GM20431 (cell line): Measurements from ENCODE around the gene FAM78A.
"Not testable (repeated sequence)": the region's sequence is repeated elsewhere in the genome, so short reads cannot be mapped to it uniquely, and the experiment has no call there.

ENCODE experiments used
- in situ Hi-C: fragments of 300-500 bp; cut with MseI, MboI; formaldehyde crosslinking; loops from one replicate; pipeline ENCODE4 v1.15.0; 2020; ENCODE audit warnings: low sequenced_read_pairs; ENCODE audit not compliant: unreplicated experiment

Gene FAM78A

GRCh38 chr9:131244331-131244730 lies 32.0 kb downstream of the FAM78A start:
- in situ Hi-C loops = not testable (repeated sequence)

DNA sequence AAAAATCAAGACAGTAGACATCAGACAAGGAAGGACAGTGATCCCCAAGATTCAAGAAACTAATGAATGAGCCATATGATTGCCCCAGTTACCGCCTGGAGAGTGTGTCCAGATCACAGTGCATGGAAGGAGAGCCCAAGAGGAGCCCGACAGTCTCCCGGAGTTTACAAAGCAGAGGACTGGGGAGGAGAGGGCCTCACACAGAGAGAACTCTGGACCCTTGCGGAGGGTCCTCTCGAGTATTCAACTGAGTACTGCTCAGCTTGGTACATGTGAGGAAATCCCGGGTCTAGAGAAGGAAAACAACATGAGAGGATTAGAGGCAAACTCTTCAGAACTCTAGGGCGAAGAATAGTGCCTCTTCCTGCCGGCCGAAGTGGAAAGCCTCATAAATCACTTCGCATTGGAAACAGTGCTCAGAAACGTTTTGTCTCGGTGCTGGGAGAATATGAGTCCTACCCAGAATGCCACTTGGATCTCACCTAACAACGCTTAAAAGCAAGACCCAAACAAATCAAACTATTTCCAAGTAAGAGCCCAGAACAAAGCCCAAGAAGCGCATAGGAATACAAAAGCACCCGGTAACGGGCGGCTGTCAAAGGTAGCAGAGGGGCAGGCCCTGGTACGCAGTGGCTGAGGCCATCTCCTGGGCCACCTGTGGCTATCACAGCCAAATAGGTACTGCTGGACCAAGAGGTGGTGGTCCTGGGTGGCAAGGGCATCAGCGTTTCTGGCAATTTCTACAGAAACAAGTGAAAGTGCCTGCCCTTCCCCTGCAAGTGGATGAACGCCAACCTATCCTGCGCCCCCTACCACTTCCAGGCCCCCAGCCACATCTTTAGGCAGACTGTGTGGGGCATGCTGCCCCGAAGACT lies 36.0 kb downstream of the FAM78A start:
- in situ Hi-C loops = no loop called here

DNA sequence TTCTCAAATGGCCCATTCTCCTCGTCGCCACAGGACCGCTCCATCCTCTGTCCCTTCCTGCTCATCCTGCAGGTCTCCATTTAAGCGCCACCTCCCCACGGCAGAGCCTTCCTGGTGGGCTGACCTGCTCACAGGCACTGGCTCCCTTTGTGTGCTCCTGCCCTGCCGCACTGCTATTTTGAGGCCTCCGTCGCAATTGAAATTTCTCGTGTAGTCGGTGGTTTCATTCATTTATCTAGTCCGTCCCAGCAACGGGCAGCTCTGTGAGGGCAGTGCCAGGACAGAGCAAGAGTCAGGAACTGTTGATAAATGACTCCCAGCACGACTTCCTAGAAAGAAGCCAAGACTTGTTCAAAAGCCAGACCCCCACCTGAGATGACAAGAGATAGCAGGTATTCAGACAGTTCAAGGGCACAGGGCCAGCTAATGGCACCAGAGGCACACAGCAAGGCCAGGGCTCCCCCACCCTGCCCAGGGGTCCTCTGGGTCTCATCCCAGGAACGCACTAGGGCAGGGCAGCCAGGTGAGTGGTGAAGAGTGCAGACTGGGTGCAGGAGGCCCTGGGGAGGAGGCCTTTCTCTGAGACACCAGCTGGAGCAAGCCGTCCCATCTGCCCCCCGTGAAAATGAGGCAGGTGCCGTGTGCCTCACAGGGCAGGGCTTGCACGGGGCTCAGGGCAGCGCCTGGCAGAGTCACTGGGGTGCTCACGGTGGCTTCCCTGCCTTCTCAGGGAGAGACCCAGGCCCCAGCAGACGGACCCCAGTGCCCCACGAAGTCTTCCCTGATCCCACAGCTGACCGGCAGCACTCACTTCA lies 36.9 kb downstream of the FAM78A start:
- in situ Hi-C loops = no loop called here

DNA sequence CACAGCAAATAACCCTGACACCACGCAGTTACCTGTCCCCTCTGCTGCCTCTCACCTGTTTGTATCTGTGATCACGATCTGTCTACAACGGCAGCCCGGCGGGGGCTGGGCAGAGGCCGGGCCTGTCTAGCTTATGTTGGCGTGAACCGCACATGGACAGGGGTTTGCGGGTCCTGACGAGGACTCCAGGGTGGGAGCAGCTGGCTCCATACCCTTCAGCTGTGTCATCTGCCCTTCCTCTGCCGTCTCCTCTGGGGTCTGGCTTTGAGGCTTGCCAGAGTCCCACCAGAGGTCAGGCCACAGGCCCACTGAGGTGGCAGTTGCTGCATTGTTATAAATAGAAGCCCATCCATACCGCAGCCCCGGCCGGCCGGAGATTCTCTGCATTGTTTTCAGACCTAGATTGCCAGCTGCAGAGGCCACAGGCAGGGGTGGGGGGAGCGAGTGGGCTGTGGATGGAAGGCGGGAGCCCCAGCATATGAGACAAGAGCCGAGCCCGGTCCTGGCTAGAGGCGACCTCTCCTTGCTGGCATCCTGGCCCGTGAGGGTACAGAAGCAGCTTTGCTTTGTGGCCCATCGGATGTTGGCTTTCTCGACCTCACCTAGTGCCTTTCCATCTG lies 37.8 kb downstream of the FAM78A start:
- in situ Hi-C loops = no loop called here

DNA sequence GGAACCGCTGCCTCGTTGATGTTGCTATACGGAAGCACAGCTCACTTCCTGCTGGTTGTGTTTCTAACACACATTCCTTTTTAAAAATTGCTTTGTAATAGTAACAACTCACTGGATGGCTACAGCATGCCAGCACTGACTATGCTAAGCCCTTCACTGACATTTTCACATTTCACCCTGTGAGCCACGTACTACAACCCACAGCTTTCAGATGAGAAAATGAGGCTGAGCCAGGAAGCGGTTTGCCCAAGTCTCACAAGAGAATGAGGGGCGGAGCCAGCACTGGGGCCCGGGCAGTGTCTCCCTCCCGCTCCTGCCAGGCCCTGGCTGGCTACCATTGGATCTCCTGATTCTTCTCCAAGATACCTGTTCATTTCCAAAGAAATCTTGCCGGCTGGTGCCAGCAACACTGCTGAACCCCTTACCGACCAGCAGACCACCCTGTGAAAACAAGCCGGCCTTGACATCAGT lies 38.3 kb downstream of the FAM78A start:
- in situ Hi-C loops = no loop called here

DNA sequence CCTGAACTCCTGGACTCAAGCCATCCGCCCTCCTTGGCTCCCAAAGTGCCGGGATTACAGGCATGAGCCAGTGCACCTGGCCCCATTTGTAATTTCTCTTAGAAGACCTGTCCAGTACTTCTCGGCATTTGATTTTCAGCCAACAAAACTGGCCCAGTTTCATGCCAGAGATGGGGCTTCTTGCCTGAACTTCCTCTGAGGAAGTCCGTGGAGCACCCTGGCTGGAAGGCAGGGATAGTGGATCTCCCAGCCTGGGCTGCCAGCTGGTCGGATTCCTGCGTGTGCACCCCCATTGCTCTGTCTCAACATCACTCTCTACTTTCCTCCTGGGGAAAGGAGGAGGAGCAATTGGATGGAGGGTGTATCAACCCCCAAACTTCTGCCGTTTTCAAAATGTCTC lies 39.0 kb downstream of the FAM78A start:
- in situ Hi-C loops = no loop called here

- in situ Hi-C loops = no loop called here
Measured at GRCh38 chr9:131236761-131237160, 39.5 kb downstream of the FAM78A start.

- in situ Hi-C loops = no loop called here
Measured at GRCh38 chr9:131236161-131236560, 40.1 kb downstream of the FAM78A start.

- in situ Hi-C loops = no loop called here
Measured at GRCh38 chr9:131235480-131235851, 40.8 kb downstream of the FAM78A start.

GRCh38 chr9:131234799-131235479 lies 41.4 kb downstream of the FAM78A start:
- in situ Hi-C loops = no loop called here

GRCh38 chr9:131233995-131234394 lies 42.3 kb downstream of the FAM78A start:
- in situ Hi-C loops = no loop called here

DNA sequence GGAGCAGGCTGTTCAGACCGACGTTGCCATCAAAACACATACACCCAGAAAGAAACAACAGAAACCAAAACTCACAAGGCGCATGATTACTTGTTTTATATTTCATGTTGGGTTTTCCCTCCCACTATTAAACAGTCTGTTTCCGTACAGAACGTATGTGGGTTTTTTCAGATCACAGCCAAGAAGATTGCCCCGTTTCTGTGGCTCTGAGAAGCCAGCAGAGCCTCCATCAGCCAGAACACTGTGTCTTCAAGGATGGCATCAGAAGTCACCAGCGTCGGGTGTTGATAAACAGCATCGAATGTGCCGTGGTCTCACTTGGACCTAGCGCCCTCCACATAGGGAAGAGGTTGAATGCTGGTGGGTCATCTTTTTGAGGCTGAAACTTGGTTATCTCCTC lies 42.8 kb downstream of the FAM78A start:
- in situ Hi-C loops = no loop called here

- in situ Hi-C loops = no loop called here
Measured at GRCh38 chr9:131228988-131229387, 47.3 kb downstream of the FAM78A start.

- in situ Hi-C loops = no loop called here
Measured at GRCh38 chr9:131227959-131228460, 48.3 kb downstream of the FAM78A start.

DNA sequence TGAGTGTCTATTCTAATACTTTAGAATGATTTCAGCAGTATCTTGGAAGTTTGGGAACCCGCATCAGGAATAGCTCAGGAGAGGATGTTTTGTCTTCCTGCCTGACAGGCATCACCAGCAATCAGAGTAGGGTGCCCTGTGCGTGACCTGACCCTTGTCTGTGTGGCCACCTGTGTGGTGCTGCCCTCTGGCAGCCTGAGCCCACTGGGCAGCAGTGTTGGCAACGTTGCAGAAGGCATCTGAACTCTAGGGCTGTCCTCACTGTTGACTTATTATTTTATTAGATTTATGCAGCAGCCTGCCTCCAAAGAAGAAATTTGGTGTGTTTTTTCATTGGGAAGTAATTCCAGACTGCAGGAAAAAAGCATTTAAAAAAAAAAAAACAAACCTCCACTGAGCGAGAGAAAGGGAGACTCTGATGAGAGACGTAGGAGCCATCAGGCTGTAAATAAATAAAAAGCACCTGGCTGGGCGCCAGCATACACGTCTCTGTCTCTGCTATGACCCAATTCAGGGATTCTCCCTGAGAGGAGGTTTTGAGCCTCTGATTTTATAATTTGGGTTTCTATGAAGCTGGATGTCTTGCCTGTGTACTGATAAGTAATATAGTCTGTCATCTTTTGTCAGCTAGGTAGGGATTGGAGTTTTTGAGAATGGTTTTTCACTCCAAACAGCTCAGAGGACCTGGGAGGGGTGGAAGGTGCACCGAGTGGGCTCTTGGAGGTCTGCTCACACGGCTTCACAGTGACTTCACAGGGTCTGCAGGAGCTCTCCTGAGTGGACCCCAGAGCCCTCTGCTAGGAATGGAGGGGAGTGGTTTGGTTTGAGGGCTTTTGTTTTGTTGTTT lies 49.0 kb downstream of the FAM78A start:
- in situ Hi-C loops = no loop called here

- in situ Hi-C loops = no loop called here
Measured at GRCh38 chr9:131226226-131226625, 50.1 kb downstream of the FAM78A start.

DNA sequence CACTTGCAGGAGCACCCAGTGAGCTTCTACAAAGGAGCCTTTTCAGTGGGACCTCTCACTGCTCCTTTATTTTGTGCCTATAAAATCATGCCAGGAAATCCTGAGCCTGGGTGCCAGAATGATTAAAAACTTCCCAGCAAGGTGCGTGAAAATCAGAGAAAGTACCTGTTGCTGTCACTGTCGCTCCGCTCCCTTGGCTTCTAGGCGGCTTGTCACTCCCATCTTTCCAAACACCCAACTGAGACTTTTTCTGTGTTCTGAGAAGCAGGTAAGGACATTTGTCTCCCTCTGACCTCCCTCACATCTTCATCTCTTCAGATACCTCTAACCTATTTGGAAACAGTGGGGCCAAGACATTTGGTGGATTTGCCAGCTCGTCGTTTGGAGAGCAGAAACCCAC lies 53.9 kb downstream of the FAM78A start:
- in situ Hi-C loops = no loop called here

DNA sequence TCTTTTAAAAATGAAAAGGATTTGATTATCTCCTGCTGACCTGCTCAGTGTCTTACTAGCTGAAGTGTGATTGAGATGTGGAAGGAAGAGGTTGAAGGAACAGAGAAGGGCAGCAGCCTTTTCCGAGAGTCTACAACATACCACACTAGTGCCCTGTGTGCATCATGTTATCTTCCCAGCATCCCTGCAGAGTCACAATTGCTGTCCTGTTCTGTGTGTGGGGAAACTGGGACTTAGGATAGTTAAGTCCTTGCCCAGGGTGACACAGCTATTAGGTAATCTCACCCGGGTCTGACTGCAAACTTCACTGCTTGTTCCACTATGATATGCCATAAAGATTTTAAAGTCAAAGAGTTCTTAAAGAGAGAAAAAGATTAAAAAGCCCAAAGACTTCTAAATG lies 55.8 kb downstream of the FAM78A start:
- in situ Hi-C loops = no loop called here

GRCh38 chr9:131218370-131218769 lies 57.9 kb downstream of the FAM78A start:
- in situ Hi-C loops = no loop called here
